HG03175 (cell line): ENCODE measurements around the gene SUCLG2.
"Not testable (repeated sequence)": the region's sequence is repeated elsewhere in the genome, so short reads cannot be mapped to it uniquely, and the experiment has no call there.

Experiments
- ATAC-seq: cut with Tn5 transposase; IDR thresholded peaks from one replicate; pipeline ENCODE4 v1.9.1; 2021; ENCODE audit warnings: mild to moderate bottlenecking, moderate library complexity; ENCODE audit not compliant: unreplicated experiment

The SUCLG2 gene

GRCh38 chr3:67610458-67610857 is 44.0 kb downstream of the SUCLG2 start:
- ATAC-seq, result no peak

DNA sequence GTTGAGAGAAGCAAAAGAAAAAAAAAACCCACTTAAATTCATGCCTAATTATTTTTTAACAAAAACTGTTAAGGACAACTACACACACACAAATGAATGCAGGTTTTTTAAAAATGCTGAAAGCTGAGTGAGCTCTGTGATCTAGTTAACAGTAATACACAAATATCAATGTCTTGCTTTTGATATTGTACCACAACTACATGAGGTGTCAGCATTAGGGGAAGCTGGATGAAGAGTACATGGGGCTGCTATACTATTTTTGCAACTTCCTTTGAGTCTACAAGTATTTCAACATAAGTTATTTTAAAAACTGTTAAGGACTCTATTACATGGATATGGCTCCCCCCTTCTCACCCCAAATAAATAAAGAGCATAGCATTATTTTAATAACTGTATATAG is 44.7 kb downstream of the SUCLG2 start:
- no peak for ATAC-seq

DNA sequence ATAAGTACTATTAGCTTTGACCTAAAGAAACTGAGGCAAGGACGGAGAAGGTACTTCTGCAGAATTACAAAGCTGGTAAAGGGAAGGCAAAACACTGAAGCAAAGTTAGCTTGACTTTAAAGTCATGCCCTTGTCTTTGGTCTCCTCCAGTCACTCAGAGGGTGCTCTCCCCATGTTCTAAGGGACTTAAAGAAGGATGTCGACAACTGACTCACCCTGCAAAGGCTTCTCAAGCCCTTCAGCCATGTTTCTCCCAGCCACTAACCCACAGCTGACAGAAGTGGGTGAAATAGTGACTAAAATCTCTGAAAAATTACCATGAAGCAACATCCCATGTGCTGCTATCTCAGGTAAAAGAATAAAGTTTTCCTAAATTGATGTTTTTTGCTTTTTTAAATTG is 46.4 kb downstream of the SUCLG2 start:
- ATAC-seq, result no peak

GRCh38 chr3:67605377-67605776 is 49.0 kb downstream of the SUCLG2 start:
- ATAC-seq, result no peak

GRCh38 chr3:67602816-67603215 is 51.6 kb downstream of the SUCLG2 start:
- ATAC-seq, result no peak

GRCh38 chr3:67601919-67602608 is 52.3 kb downstream of the SUCLG2 start:
- no peak for ATAC-seq

- ATAC-seq, result no peak
These were observed 53.0 kb downstream of the SUCLG2 start for GRCh38 chr3:67601385-67601784.

GRCh38 chr3:67599821-67600220 is 54.6 kb downstream of the SUCLG2 start:
- ATAC-seq, result no peak

GRCh38 chr3:67598814-67599556 is 55.4 kb downstream of the SUCLG2 start:
- ATAC-seq, result no peak

- no peak for ATAC-seq
These were observed 59.0 kb downstream of the SUCLG2 start for GRCh38 chr3:67595424-67595823.

DNA sequence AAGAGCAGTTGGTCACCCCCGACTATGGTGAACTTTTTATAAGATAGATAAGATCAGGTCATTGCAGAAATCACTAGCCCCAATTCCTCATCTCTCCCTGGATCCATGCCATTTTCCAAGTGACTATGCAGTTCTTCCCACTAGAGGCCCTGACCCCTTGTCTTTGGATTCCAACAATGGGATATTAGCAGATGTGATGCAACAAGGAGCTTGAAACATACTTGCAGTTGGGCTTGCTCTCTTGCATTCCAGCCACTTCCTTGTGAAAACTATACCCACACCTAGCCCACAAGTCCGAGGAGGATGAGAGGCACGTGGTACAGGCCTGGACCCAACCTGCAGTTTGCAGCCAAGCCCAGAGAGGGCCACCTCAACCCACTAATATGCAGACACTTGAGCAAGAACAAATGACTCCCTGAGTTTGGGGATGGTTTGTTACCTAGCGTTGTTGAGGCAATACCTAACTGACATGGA is 60.6 kb downstream of the SUCLG2 start:
- no peak for ATAC-seq

DNA sequence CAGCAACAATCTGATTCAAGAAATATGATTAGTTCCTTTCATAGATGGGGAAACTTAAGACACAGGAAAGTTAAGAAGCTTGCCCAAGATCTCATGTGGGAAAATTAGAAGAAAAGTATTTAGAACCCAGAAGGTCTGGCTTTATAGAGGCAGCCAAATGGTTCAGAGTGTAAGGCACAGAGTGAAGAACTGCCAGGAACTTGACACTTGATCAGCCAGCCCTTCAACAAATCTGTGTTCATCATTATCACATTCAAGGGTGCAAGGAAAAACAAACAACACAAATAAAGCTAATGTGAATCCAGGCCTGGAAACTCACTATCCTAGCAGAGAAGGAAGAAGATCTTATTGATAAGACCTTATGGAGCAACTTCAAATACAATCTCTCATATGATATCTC is 62.4 kb downstream of the SUCLG2 start:
- no peak for ATAC-seq

DNA sequence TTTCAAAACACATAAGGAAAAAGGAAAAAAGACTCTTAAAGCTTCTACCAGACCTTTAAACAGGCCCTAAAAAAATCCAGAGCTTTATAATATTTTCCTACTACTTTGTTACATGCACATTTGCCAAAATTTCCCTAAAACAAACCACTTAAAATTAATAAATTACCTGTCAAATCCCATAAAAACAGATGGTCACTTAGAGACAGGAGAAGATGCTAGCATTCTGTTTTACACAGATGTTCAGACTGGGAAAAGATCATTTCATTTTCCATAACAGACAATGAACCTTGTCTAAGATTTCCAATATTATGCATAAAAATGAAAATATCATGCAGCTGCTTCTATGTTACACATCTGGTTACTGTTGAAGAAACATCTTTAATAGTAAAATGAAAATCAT is 66.6 kb downstream of the SUCLG2 start:
- ATAC-seq, result no peak

DNA sequence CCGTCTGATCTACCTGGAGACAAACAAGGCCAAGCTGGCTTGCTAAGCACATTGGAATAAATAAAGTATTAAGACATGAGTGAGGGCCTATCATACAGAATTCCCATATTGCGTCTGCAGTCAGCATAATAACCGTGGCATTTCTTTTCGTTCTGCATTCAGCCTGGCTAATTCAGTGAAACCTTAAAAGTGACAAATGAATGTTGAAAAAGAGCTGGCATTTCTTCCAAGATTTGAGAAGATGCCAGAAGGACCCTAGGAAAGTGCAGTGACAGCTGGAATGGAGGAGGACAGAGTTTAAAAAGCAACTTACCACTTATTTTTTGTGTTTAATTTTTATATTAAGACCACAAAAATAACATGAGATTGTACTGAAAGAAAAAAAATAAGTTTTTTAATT is 67.1 kb downstream of the SUCLG2 start:
- no peak for ATAC-seq

- ATAC-seq, result not testable (repeated sequence)
These were observed 69.8 kb downstream of the SUCLG2 start for GRCh38 chr3:67584608-67585007.

- no peak for ATAC-seq
These were observed 73.9 kb downstream of the SUCLG2 start for GRCh38 chr3:67580430-67581000.

- ATAC-seq, result no peak
These were observed 76.0 kb downstream of the SUCLG2 start for GRCh38 chr3:67578416-67578815.

DNA sequence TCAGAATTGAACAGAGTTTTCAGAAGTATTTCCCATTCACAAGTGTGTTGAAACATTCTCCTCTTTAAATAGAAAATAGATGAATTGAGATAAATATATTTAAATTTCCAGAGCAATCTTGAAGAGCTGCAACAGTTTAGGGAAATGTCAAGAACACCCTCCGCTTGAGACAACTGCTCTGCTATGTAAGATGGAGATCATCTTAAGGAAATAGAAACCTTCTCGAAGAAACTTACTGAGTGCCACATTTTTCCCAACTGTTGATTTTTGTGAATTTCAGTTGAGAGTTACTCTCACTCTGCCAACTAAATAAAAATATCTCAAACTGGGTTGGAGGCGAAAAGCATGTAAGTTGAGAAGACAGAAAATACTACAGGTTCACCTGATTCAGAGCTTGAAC is 78.0 kb downstream of the SUCLG2 start:
- ATAC-seq, result no peak

DNA sequence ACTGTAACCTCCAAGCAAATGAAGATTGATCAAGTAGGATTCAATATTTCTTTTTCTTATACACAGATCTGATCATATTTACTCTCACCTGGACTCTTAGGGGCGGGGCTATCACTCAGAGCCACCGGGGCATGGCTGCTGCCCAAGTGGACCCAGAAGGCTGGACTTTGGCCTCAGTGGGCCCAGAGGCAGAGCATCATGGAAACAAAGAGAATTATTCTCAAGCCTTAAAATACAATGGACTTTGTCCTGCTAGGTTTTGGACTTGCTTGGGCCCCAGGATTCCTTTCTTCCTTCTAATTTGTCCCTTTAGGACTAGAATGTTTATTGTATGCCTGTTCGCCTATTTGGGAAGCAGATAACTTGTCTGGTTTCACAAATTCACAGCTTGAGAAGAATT is 85.1 kb downstream of the SUCLG2 start:
- ATAC-seq, result no peak

DNA sequence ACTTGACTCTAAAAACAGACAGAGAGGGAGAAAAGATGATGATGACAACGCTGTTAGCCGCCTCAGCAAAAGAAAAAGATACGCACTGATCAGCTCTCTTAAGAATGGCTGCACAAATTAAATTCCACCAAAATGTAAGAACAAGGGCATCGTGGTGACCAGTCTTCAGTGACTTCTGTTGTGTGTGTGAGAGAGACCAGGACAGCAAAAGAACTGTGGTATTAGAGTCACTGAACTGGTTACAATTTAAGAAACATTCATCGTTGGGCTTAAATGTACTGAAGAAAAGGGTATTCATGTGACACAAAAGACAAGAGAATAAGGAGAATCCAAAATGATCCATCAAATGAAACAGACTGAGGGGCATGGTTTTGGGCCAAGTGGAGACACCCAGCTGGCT is 86.5 kb downstream of the SUCLG2 start:
- ATAC-seq, result no peak

- ATAC-seq, result no peak
These were observed 89.4 kb downstream of the SUCLG2 start for GRCh38 chr3:67564973-67565372.

GRCh38 chr3:67564008-67564407 is 90.4 kb downstream of the SUCLG2 start:
- no peak for ATAC-seq
